Endothelial cell of umbilical vein (primary cell): ENCODE results near the gene ISX.

Experiments
- CTCF ChIP-seq, 2 donors: IDR thresholded peaks; 1 replicate in 1 of 2; 2 replicates in 1 of 2; pipeline ENCODE4 v1.5.1; 2011; ENCODE audit warnings: low read length in 2 of 2, mild to moderate bottlenecking in 2 of 2, moderate library complexity in 2 of 2, control low read depth in 1 of 2, inconsistent platforms in 1 of 2, low read depth in 1 of 2; ENCODE audit not compliant: insufficient read depth in 1 of 2; ENCODE audit errors: extremely low read depth in 1 of 2
- EZH2 ChIP-seq: IDR thresholded peaks from 2 replicates; pipeline ENCODE4 v1.6.1; 2012; ENCODE audit warnings: borderline replicate concordance, low read depth, mild to moderate bottlenecking, moderate library complexity, low read length, inconsistent platforms; ENCODE audit not compliant: severe bottlenecking
- FOS ChIP-seq: IDR thresholded peaks from 2 replicates; pipeline ENCODE4 v1.6.1; 2011; ENCODE audit warnings: mild to moderate bottlenecking, low read length, moderate library complexity, borderline replicate concordance; ENCODE audit not compliant: insufficient read depth
- MAX ChIP-seq: IDR thresholded peaks from 2 replicates; pipeline ENCODE4 v1.6.1; 2011; ENCODE audit not compliant: insufficient read depth, insufficient read length
- POLR2A ChIP-seq: IDR thresholded peaks from 2 replicates; pipeline ENCODE4 v1.6.1; 2012; ENCODE audit warnings: low read depth, mild to moderate bottlenecking, control low read depth, low read length
- POLR2AphosphoS5 ChIP-seq: IDR thresholded peaks from 2 replicates; pipeline ENCODE4 v1.6.1; 2012; ENCODE audit warnings: low read depth, mild to moderate bottlenecking, control low read depth, low read length, moderate library complexity; ENCODE audit not compliant: insufficient read depth

- TF ChIP-seq CTCF (IDR thresholded peaks at IDR 0.05; ENCODE audit: extremely low read depth in 1 of 2, insufficient read depth in 1 of 2, low read depth in 1 of 2, low read length in 2 of 2) (no peak), FOS (no peak), POLR2A (no peak), EZH2 (no peak), MAX (no peak), POLR2AphosphoS5 (no peak)
Measured at GRCh38 chr22:35111244-35111643, 45.3 kb downstream of the ISX start.
